Measurements from ENCODE around the gene PARVA.

GRCh38 chr11:12525466-12526055 lies 148.2 kb downstream of the PARVA start:
- TF ChIP-seq, protein P1, sequence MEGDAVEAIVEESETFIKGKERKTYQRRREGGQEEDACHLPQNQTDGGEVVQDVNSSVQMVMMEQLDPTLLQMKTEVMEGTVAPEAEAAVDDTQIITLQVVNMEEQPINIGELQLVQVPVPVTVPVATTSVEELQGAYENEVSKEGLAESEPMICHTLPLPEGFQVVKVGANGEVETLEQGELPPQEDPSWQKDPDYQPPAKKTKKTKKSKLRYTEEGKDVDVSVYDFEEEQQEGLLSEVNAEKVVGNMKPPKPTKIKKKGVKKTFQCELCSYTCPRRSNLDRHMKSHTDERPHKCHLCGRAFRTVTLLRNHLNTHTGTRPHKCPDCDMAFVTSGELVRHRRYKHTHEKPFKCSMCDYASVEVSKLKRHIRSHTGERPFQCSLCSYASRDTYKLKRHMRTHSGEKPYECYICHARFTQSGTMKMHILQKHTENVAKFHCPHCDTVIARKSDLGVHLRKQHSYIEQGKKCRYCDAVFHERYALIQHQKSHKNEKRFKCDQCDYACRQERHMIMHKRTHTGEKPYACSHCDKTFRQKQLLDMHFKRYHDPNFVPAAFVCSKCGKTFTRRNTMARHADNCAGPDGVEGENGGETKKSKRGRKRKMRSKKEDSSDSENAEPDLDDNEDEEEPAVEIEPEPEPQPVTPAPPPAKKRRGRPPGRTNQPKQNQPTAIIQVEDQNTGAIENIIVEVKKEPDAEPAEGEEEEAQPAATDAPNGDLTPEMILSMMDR (IDR thresholded peaks at IDR 0.05) = no peak
- no peak for TF ChIP-seq POLR2A (IDR thresholded peaks at IDR 0.05; ENCODE audit: low read depth)
- no peak for TF ChIP-seq POLR2AphosphoS5 (IDR thresholded peaks at IDR 0.05)

Data from esophagus muscularis mucosa (tissue), 3 donors.